Spleen (tissue), 7 donors: ENCODE measurements around the gene NLRP7.
"Not testable (repeated sequence)": the region's sequence is repeated elsewhere in the genome, so short reads cannot be mapped to it uniquely, and the experiment has no call there.

Experiments
- POLR2A ChIP-seq, 3 donors: fragments of 450-650 bp; IDR thresholded peaks; one replicate each; pipeline ENCODE4 v1.5.1; 2017; ENCODE audit warnings: antibody characterized with exemption in 3 of 3, mild to moderate bottlenecking in 1 of 3
- POLR2AphosphoS5 ChIP-seq, 3 donors: sonication (generic); formaldehyde crosslinking; IDR thresholded peaks; one replicate each; pipeline ENCODE4 v1.5.1; 2017; ENCODE audit warnings: antibody characterized with exemption in 3 of 3
- TF ChIP-seq, protein P1 (sequence below), 11 experiments: fragments of 200-600 bp in 7 of 11; fragments of 450-650 bp in 4 of 11; sonication (generic) in 4 of 11; IDR thresholded peaks in 8 of 11; conservative IDR thresholded peaks in 3 of 11; 1 replicate in 7 of 11; 2 replicates in 4 of 11; pipeline versions ENCODE4 v1.4.0 to v1.8.0; 2016 to 2021; ENCODE audit warnings: antibody characterized with exemption in 11 of 11, inconsistent platforms in 4 of 11, mild to moderate bottlenecking in 1 of 11
- donor health status: DM: no; HTN: no; CAD: no; lungs with moderate emphysema.
- donor health status: DM: no; HTN: no; CAD: no.
- donor health status: DM: no; HTN: no; CAD: no.

DNA sequence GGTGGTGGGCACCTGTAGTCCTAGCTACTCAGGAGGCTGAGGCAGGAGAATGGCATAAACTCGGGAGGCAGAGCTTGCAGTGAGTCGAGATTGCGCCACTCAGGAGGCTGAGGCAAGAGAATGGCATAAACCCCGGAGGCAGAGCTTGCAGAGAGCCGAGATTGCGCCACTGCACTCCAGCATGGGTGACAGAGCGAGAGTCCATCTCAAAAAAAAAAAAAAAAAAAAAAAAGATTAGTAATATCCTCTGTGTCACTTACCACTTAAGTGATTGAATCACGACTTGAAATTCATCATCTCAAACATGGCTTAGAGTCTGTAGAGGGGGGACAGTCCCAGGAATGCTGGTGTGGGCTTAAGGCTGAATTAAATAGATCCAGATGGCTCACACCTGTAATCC lies 46.2 kb downstream of the NLRP7 start:
- TF ChIP-seq, protein P1, sequence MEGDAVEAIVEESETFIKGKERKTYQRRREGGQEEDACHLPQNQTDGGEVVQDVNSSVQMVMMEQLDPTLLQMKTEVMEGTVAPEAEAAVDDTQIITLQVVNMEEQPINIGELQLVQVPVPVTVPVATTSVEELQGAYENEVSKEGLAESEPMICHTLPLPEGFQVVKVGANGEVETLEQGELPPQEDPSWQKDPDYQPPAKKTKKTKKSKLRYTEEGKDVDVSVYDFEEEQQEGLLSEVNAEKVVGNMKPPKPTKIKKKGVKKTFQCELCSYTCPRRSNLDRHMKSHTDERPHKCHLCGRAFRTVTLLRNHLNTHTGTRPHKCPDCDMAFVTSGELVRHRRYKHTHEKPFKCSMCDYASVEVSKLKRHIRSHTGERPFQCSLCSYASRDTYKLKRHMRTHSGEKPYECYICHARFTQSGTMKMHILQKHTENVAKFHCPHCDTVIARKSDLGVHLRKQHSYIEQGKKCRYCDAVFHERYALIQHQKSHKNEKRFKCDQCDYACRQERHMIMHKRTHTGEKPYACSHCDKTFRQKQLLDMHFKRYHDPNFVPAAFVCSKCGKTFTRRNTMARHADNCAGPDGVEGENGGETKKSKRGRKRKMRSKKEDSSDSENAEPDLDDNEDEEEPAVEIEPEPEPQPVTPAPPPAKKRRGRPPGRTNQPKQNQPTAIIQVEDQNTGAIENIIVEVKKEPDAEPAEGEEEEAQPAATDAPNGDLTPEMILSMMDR (IDR thresholded peaks at IDR 0.05 in 8 of 11, conservative IDR thresholded peaks at IDR 0.05 in 3 of 11) = not testable (repeated sequence)
- TF ChIP-seq POLR2AphosphoS5 (IDR thresholded peaks at IDR 0.05) = peak in 1 of 3 donors; percentile 35
- TF ChIP-seq POLR2A (IDR thresholded peaks at IDR 0.05) = not testable (repeated sequence)
